SK-N-SH treated with all-trans-retinoic acid at 6 μM for 48 hours (cell line): ENCODE data around the gene CD28.

Experiments
- PATZ1 ChIP-seq: fragments of 250-450 bp; sonication (Bioruptor Pico); IDR thresholded peaks from 2 replicates; pipeline ENCODE4 v1.8.0; 2020; ENCODE audit warnings: mild to moderate bottlenecking, moderate library complexity, borderline replicate concordance
- TCF4 ChIP-seq: fragments of 250-450 bp; sonication (Bioruptor Pico); IDR thresholded peaks from 2 replicates; pipeline ENCODE4 v1.8.0; 2021; ENCODE audit warnings: mild to moderate bottlenecking, moderate library complexity, borderline replicate concordance
- ZC3H10 ChIP-seq: fragments of 250-450 bp; sonication (Bioruptor Pico); IDR thresholded peaks from 2 replicates; pipeline ENCODE4 v1.5.1; 2021; ENCODE audit warnings: mild to moderate bottlenecking, moderate library complexity

- TF ChIP-seq ZC3H10 (CRISPR knock-in tag) (no peak), TCF4 (CRISPR knock-in tag) (no peak), PATZ1 (CRISPR knock-in tag) (no peak)
These were observed 23.0 kb upstream of the CD28 start for GRCh38 chr2:203683421-203683820.
